ENCODE data around the gene FAM221A. TPM values are rescaled to one million over a fixed set of nuclear protein-coding genes. Genes with fewer than 3 reads are reported as not detected.

The FAM221A gene
- polyA plus RNA-seq, 4 donors = 11.5 to 24.8 (median 18.1) TPM

Other genes starting within 250 kb of the FAM221A start
- gene IGF2BP3, start 209.7 kb upstream of the FAM221A start, polyA plus RNA-seq (ENCODE audit: insufficient read length in 4 of 4) = 10 to 100 TPM; 52.3 to 72.2 (median 59.0) TPM
- gene TRA2A, start 148.2 kb upstream of the FAM221A start, polyA plus RNA-seq (ENCODE audit: insufficient read length in 4 of 4) = 100 to 1,000 TPM; 123 to 327 (median 224) TPM
- 10 to 100 TPM; 15.3 to 20.7 (median 18.6) TPM for gene CCDC126, start 82.8 kb upstream of the FAM221A start, polyA plus RNA-seq (ENCODE audit: insufficient read length in 4 of 4)
- 1 to 10 TPM in 3 of 4 donors, under 1 TPM in 1; 0.60 to 1.3 (median 1.1) TPM for gene STK31, start 30.0 kb downstream of the FAM221A start, polyA plus RNA-seq (ENCODE audit: insufficient read length in 4 of 4)

Measured in left renal cortex interstitium (tissue), 4 donors.